Choroid plexus epithelial cell (primary cell): ENCODE data around the gene SPATA46.
"Not testable (repeated sequence)": the region's sequence is repeated elsewhere in the genome, so short reads cannot be mapped to it uniquely, and the experiment has no call there.

Experiments used
- DNase-seq: peaks from one replicate; pipeline ENCODE4 v3.0.0-alpha.2; 2010; ENCODE audit warnings: low read depth
- H3K4me3 ChIP-seq: 2 replicates; pipeline ENCODE4 v1.5.1; 2011; ENCODE audit warnings: low read depth, mild to moderate bottlenecking, control low read depth, low read length, moderate library complexity
- CTCF ChIP-seq: conservative IDR thresholded peaks from 2 replicates; pipeline ENCODE4 v1.5.1; 2011; ENCODE audit warnings: low read depth, mild to moderate bottlenecking, control low read depth, inconsistent platforms, low read length, moderate library complexity

The SPATA46 gene

GRCh38 chr1:162376691-162377090 lies at the start of gene SPATA46:
TSS of gene SPATA46 (minus strand) at chr1:162376854. CDS start at chr1:162376790, 64 bp downstream.
- TF ChIP-seq CTCF: no peak
- no peak within 1 kb of the TSS for H3K4me3 ChIP-seq
- no peak for DNase-seq

- no peak overlapping the region for H3K4me3 ChIP-seq
- no peak for TF ChIP-seq CTCF
- no peak for DNase-seq
Observed at GRCh38 chr1:162422662-162423375, 46.2 kb upstream of the SPATA46 start.

- peak; percentile 26 for DNase-seq
- H3K4me3 ChIP-seq: no peak overlapping the region
- TF ChIP-seq CTCF: no peak
Observed at GRCh38 chr1:162421258-162422164, 44.9 kb upstream of the SPATA46 start.

GRCh38 chr1:162420120-162420519 lies 43.5 kb upstream of the SPATA46 start:
- DNase-seq: no peak
- no peak for TF ChIP-seq CTCF
- no peak overlapping the region for H3K4me3 ChIP-seq

GRCh38 chr1:162419450-162419931 lies 42.8 kb upstream of the SPATA46 start:
- DNase-seq, H3K4me3 ChIP-seq: not testable (repeated sequence)

GRCh38 chr1:162418584-162418983 lies 41.9 kb upstream of the SPATA46 start:
- DNase-seq, H3K4me3 ChIP-seq: not testable (repeated sequence)

GRCh38 chr1:162417650-162418049 lies 41.0 kb upstream of the SPATA46 start:
- no peak for DNase-seq
- H3K4me3 ChIP-seq: no peak overlapping the region
- TF ChIP-seq CTCF: no peak
